Measurements from ENCODE around the gene PON1.

DNA sequence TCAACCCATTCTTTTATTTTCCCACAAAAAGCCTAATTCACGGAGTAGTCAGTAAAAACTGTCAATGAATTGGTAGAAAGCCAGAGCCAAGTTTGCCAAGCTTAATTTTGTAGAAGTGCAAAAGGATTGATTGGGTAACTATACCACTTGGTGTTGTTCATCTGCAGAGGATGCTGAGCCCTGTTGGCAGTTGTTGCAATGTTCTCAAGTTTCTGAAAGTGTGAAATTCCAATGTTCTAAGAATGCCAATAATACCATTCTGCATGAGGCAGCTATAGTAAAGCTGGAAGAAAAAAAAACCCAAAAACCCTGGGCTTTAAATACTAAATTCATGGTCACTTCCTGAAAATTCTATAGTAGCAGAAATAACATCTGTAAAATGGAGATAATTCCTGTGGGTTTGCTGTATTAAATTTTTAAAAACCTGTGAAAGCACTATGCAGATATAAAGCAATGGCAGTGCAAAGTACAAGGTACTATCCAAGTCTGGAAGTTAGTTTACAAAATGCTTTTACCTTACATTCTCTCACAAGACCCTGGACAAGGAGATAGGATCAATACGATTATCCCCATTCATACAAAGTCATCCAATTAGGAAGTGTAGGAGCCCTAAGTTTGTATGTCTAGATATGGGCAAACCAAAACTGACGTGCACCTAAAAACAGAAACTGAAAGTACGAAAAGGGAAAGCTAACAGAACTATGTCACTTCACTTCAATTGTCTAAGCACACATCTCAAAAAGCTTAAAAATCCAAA is 6.0 kb upstream of the PON1 start:
- TF ChIP-seq, protein P1, sequence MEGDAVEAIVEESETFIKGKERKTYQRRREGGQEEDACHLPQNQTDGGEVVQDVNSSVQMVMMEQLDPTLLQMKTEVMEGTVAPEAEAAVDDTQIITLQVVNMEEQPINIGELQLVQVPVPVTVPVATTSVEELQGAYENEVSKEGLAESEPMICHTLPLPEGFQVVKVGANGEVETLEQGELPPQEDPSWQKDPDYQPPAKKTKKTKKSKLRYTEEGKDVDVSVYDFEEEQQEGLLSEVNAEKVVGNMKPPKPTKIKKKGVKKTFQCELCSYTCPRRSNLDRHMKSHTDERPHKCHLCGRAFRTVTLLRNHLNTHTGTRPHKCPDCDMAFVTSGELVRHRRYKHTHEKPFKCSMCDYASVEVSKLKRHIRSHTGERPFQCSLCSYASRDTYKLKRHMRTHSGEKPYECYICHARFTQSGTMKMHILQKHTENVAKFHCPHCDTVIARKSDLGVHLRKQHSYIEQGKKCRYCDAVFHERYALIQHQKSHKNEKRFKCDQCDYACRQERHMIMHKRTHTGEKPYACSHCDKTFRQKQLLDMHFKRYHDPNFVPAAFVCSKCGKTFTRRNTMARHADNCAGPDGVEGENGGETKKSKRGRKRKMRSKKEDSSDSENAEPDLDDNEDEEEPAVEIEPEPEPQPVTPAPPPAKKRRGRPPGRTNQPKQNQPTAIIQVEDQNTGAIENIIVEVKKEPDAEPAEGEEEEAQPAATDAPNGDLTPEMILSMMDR (IDR thresholded peaks at IDR 0.05; ENCODE audit: low read depth, low read length) = no peak
- TF ChIP-seq EZH2phosphoT487 (IDR thresholded peaks at IDR 0.05; ENCODE audit: low read depth) = no peak
